Mesenchymal stem cell (in vitro differentiated cells and primary cell): ENCODE measurements around the gene LIPM.

ENCODE experiments used
- DNase-seq: peaks from one replicate; pipeline ENCODE4 v3.0.0-alpha.2; 2013
- H2AFZ ChIP-seq: one replicate; pipeline ENCODE4 v1.6.1; 2013; ENCODE audit warnings: low read depth, mild to moderate bottlenecking, control low read depth, inconsistent platforms, low read length, moderate library complexity
- H2AK5ac ChIP-seq: 2 replicates; pipeline ENCODE4 v1.6.1; 2013; ENCODE audit warnings: low read length, moderate library complexity, mild to moderate bottlenecking, inconsistent platforms; ENCODE audit not compliant: severe bottlenecking
- H2BK120ac ChIP-seq: one replicate; pipeline ENCODE4 v1.6.1; 2013; ENCODE audit warnings: low read depth, mild to moderate bottlenecking, inconsistent platforms, low read length, moderate library complexity
- H2BK12ac ChIP-seq, 2 experiments: one replicate each; pipeline ENCODE4 v1.6.1; 2013; ENCODE audit warnings: inconsistent platforms in 2 of 2, low read length in 2 of 2, mild to moderate bottlenecking in 2 of 2, moderate library complexity in 2 of 2, control low read depth in 1 of 2
- H2BK15ac ChIP-seq: one replicate; pipeline ENCODE4 v1.6.1; 2013; ENCODE audit warnings: mild to moderate bottlenecking, low read depth, inconsistent platforms; ENCODE audit not compliant: poor library complexity, severe bottlenecking
- H2BK5ac ChIP-seq: 2 replicates; pipeline ENCODE4 v1.6.1; 2013; ENCODE audit warnings: low read depth, mild to moderate bottlenecking, low read length, control low read depth, inconsistent platforms; ENCODE audit not compliant: poor library complexity, severe bottlenecking
- H3K14ac ChIP-seq, 2 experiments: one replicate each; pipeline ENCODE4 v1.6.1; 2013; ENCODE audit warnings: inconsistent platforms in 2 of 2, low read length in 2 of 2, control low read depth in 1 of 2, mild to moderate bottlenecking in 1 of 2, moderate library complexity in 1 of 2
- H3K18ac ChIP-seq, 2 experiments: one replicate each; pipeline ENCODE4 v1.6.1; 2013; ENCODE audit warnings: inconsistent platforms in 2 of 2, low read length in 2 of 2, control low read depth in 1 of 2, low read depth in 1 of 2, mild to moderate bottlenecking in 1 of 2
- H3K23ac ChIP-seq, 2 experiments: one replicate each; pipeline ENCODE4 v1.6.1; 2013; ENCODE audit warnings: inconsistent platforms in 2 of 2, low read length in 2 of 2, mild to moderate bottlenecking in 2 of 2, moderate library complexity in 2 of 2, control low read depth in 1 of 2
- H3K27ac ChIP-seq: 2 replicates; pipeline ENCODE4 v1.5.1; 2013; ENCODE audit warnings: mild to moderate bottlenecking, moderate library complexity, low read length, control low read depth, inconsistent platforms; ENCODE audit not compliant: poor library complexity, severe bottlenecking
- H3K27me3 ChIP-seq, 2 experiments: 2 replicates each; pipeline versions ENCODE4 v1.6.1 to v1.7.0; 2013; ENCODE audit warnings: low read length in 2 of 2, mild to moderate bottlenecking in 2 of 2, moderate library complexity in 2 of 2, control low read depth in 1 of 2, inconsistent platforms in 1 of 2; ENCODE audit not compliant: control insufficient read depth in 1 of 2, insufficient read depth in 1 of 2
- H3K36me3 ChIP-seq, 2 experiments: 2 replicates each; pipeline versions ENCODE4 v1.6.1 to v1.7.0; 2013; ENCODE audit warnings: low read length in 2 of 2, control low read depth in 1 of 2, inconsistent platforms in 1 of 2, low read depth in 1 of 2, mild to moderate bottlenecking in 1 of 2; ENCODE audit not compliant: insufficient read depth in 2 of 2, control insufficient read depth in 1 of 2
- H3K4ac ChIP-seq, 2 experiments: one replicate each; pipeline ENCODE4 v1.6.1; 2013; ENCODE audit warnings: inconsistent platforms in 2 of 2, low read length in 2 of 2, mild to moderate bottlenecking in 2 of 2, moderate library complexity in 2 of 2, control low read depth in 1 of 2, low read depth in 1 of 2
- H3K4me1 ChIP-seq: 2 replicates; pipeline ENCODE4 v1.6.1; 2013; ENCODE audit warnings: low read depth, low read length, control low read depth; ENCODE audit not compliant: control insufficient read depth, insufficient read depth
- H3K4me2 ChIP-seq: 2 replicates; pipeline ENCODE4 v1.6.1; 2013; ENCODE audit warnings: low read length, mild to moderate bottlenecking, inconsistent platforms; ENCODE audit not compliant: poor library complexity, severe bottlenecking
- H3K4me3 ChIP-seq, 2 experiments: 2 replicates each; pipeline versions ENCODE4 v1.5.1 to v1.7.0; 2013; ENCODE audit warnings: low read length in 2 of 2, mild to moderate bottlenecking in 2 of 2, control low read depth in 1 of 2, low read depth in 1 of 2; ENCODE audit not compliant: insufficient read depth in 1 of 2
- H3K79me1 ChIP-seq: replicated peaks from 2 replicates; pipeline ENCODE4 v1.6.1; 2013; ENCODE audit warnings: mild to moderate bottlenecking, control low read depth, low read length, inconsistent platforms; ENCODE audit not compliant: poor library complexity, severe bottlenecking
- H3K9ac ChIP-seq: 2 replicates; pipeline ENCODE4 v1.7.0; 2013; ENCODE audit warnings: mild to moderate bottlenecking, low read length, moderate library complexity
- H3K9me3 ChIP-seq: 2 replicates; pipeline ENCODE4 v1.7.0; 2013; ENCODE audit warnings: mild to moderate bottlenecking, low read length; ENCODE audit not compliant: control insufficient read depth
- H4K8ac ChIP-seq: one replicate; pipeline ENCODE4 v1.6.1; 2013; ENCODE audit warnings: inconsistent platforms, mild to moderate bottlenecking, low read length, moderate library complexity
- H4K91ac ChIP-seq: one replicate; pipeline ENCODE4 v1.6.1; 2013; ENCODE audit warnings: mild to moderate bottlenecking, low read length, inconsistent platforms
- WGBS: methylation state at CpG from one replicate; pipeline ENCODE4 v1.1.7; 2013; ENCODE audit warnings: mixed read lengths; 5-methylcytosine and 5-hydroxymethylcytosine counted together

The LIPM gene

GRCh38 chr10:88805924-88806323 lies 3.4 kb downstream of the LIPM start:
- no peak overlapping the region for H3K18ac ChIP-seq
- H2BK5ac ChIP-seq: no peak overlapping the region
- H3K14ac ChIP-seq: no peak overlapping the region
- no peak overlapping the region for H3K23ac ChIP-seq
- no peak overlapping the region for H4K8ac ChIP-seq
- H3K36me3 ChIP-seq: no peaks in the 10 kb centered on the region
- H2AK5ac ChIP-seq: no peak overlapping the region
- H3K79me1 ChIP-seq: no peaks in the 10 kb centered on the region
- no peaks in the 10 kb centered on the region for H3K4me1 ChIP-seq
- no peak overlapping the region for H3K27ac ChIP-seq
- no peak overlapping the region for H2BK12ac ChIP-seq
- no peak overlapping the region for H2BK120ac ChIP-seq
- WGBS: 76% methylated on average over 3 of the region's 3 CpGs
- H4K91ac ChIP-seq: no peak overlapping the region
- no peak overlapping the region for H3K4ac ChIP-seq
- no peak overlapping the region for H3K4me2 ChIP-seq
- H2AFZ ChIP-seq: no peak overlapping the region
- no peak overlapping the region for H3K4me3 ChIP-seq
- H2BK15ac ChIP-seq: no peak overlapping the region
- no peak for DNase-seq
- H3K9ac ChIP-seq: no peak overlapping the region
- no peaks in the 10 kb centered on the region for H3K9me3 ChIP-seq
- H3K27me3 ChIP-seq: peaks cover 0 to 1% of the 10 kb centered on the region in 2 experiments

GRCh38 chr10:88809621-88810020 lies 7.1 kb downstream of the LIPM start:
- no peak overlapping the region for H3K4me2 ChIP-seq
- no peak overlapping the region for H2BK12ac ChIP-seq
- H3K4ac ChIP-seq: no peak overlapping the region
- H2BK15ac ChIP-seq: no peak overlapping the region
- no peaks in the 10 kb centered on the region for H3K4me1 ChIP-seq
- H2AFZ ChIP-seq: no peak overlapping the region
- H2AK5ac ChIP-seq: no peak overlapping the region
- no peak overlapping the region for H3K4me3 ChIP-seq
- peaks cover 3 to 4% of the 10 kb centered on the region in 2 experiments for H3K27me3 ChIP-seq
- no peak overlapping the region for H3K23ac ChIP-seq
- no peaks in the 10 kb centered on the region for H3K36me3 ChIP-seq
- DNase-seq: no peak
- no peak overlapping the region for H3K14ac ChIP-seq
- H2BK5ac ChIP-seq: no peak overlapping the region
- H3K9ac ChIP-seq: no peak overlapping the region
- no peaks in the 10 kb centered on the region for H3K79me1 ChIP-seq
- no peaks in the 10 kb centered on the region for H3K9me3 ChIP-seq
- H4K8ac ChIP-seq: no peak overlapping the region
- H3K27ac ChIP-seq: no peak overlapping the region
- H2BK120ac ChIP-seq: no peak overlapping the region
- 84% methylated on average over 4 of the region's 4 CpGs for WGBS
- H3K18ac ChIP-seq: no peak overlapping the region
- no peak overlapping the region for H4K91ac ChIP-seq

GRCh38 chr10:88810196-88810961 lies 7.8 kb downstream of the LIPM start:
- Histone ChIP-seq H3K36me3 (no peaks in the 10 kb centered on the region), H4K91ac (no peak overlapping the region), H2AFZ (no peak overlapping the region), H3K23ac (no peak overlapping the region), H2BK12ac (no peak overlapping the region), H2BK5ac (no peak overlapping the region), H3K9ac (no peak overlapping the region), H3K4ac (no peak overlapping the region), H2BK15ac (no peak overlapping the region), H3K4me1 (no peaks in the 10 kb centered on the region), H3K27ac (no peak overlapping the region), H3K79me1 (no peaks in the 10 kb centered on the region), H3K14ac (no peak overlapping the region), H3K9me3 (no peaks in the 10 kb centered on the region), H3K4me3 (no peak overlapping the region), H4K8ac (no peak overlapping the region), H2AK5ac (no peak overlapping the region), H3K27me3 (peaks cover 3 to 4% of the 10 kb centered on the region in 2 experiments), H3K18ac (no peak overlapping the region), H3K4me2 (no peak overlapping the region), H2BK120ac (no peak overlapping the region)
- WGBS: 44% methylated on average over 4 of the region's 5 CpGs
- DNase-seq: peak; percentile 61

GRCh38 chr10:88813200-88813599 lies 10.7 kb downstream of the LIPM start:
- Histone ChIP-seq H2BK15ac (no peak overlapping the region), H3K14ac (no peak overlapping the region), H3K4me1 (no peaks in the 10 kb centered on the region), H3K4ac (no peak overlapping the region), H3K27me3 (peaks cover 3 to 4% of the 10 kb centered on the region in 2 experiments), H3K79me1 (no peaks in the 10 kb centered on the region), H3K9ac (no peak overlapping the region), H2BK120ac (no peak overlapping the region), H3K36me3 (no peaks in the 10 kb centered on the region), H2AK5ac (no peak overlapping the region), H3K4me2 (no peak overlapping the region), H3K18ac (no peak overlapping the region), H3K23ac (no peak overlapping the region), H2BK12ac (no peak overlapping the region), H3K4me3 (no peak overlapping the region), H3K27ac (no peak overlapping the region), H3K9me3 (no peaks in the 10 kb centered on the region), H4K8ac (no peak overlapping the region), H4K91ac (no peak overlapping the region), H2AFZ (no peak overlapping the region), H2BK5ac (no peak overlapping the region)
- 51% methylated on average over 2 of the region's 6 CpGs for WGBS
- DNase-seq: no peak
